ENCODE results near the gene CDH19.

GRCh38 chr18:66523219-66523991 lies 80.5 kb downstream of the CDH19 start:
- no peak for TF ChIP-seq CTCF (IDR thresholded peaks at IDR 0.05; ENCODE audit: insufficient read depth, low read length, poor library complexity, severe bottlenecking)
- TF ChIP-seq EZH2phosphoT487 (conservative IDR thresholded peaks at IDR 0.05; ENCODE audit: low read length) = no peak

Measured in SU-DHL-6 (cell line).